OCI-LY1 (cell line): ENCODE measurements around the gene PCSK7.
"Not testable (repeated sequence)": the region's sequence is repeated elsewhere in the genome, so short reads cannot be mapped to it uniquely, and the experiment has no call there.

Source experiments
- EZH2 ChIP-seq: fragments of 200-600 bp; sonication (generic), shearing (Covaris generic); IDR thresholded peaks from 2 replicates; pipeline ENCODE4 v1.8.0; 2017; ENCODE audit warnings: borderline replicate concordance, mixed run types, mild to moderate bottlenecking, antibody characterized with exemption, low read length, moderate library complexity, mixed read lengths
- TF ChIP-seq, protein P1 (sequence below): fragments of 200-600 bp; sonication (generic), shearing (Covaris generic); IDR thresholded peaks from 2 replicates; pipeline ENCODE4 v1.5.1; 2017; ENCODE audit warnings: mild to moderate bottlenecking, antibody characterized with exemption, low read length, moderate library complexity, mixed read lengths

DNA sequence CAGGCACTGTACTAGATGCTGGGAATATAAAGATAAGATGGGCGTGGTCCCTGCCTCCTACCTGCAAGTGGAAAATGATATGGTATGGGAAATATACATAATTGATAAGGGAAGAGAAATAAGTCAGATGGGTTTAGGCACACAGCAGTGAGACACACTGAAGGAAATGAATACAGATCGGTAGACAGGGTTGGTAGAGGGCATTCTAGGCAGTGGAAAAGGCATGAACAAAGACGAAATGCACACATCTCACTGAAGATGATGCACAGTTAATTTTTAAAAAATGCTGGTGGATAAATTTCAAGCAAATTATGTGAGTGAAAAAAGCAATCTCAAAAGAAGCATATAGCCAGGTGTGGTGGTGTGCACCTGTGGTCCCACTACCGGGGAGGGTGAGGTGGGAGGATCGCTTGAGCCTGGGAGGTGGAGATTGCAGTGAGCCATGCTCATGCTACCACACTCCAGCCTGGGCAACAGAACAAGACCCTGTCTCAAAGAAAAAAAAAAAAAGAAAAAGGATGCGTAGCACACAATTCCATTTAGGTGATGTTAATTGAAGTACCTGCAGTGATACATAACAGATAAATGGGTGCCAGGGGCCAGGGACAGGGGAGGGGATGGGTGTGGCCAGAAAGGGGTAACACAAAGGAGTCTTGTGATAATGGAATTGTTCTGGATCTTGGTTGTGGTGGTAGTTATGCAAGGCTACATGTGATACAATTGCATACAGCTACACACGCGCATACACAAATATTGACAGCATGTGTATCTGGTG lies 22.3 kb downstream of the PCSK7 start:
- TF ChIP-seq, protein P1, sequence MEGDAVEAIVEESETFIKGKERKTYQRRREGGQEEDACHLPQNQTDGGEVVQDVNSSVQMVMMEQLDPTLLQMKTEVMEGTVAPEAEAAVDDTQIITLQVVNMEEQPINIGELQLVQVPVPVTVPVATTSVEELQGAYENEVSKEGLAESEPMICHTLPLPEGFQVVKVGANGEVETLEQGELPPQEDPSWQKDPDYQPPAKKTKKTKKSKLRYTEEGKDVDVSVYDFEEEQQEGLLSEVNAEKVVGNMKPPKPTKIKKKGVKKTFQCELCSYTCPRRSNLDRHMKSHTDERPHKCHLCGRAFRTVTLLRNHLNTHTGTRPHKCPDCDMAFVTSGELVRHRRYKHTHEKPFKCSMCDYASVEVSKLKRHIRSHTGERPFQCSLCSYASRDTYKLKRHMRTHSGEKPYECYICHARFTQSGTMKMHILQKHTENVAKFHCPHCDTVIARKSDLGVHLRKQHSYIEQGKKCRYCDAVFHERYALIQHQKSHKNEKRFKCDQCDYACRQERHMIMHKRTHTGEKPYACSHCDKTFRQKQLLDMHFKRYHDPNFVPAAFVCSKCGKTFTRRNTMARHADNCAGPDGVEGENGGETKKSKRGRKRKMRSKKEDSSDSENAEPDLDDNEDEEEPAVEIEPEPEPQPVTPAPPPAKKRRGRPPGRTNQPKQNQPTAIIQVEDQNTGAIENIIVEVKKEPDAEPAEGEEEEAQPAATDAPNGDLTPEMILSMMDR, result not testable (repeated sequence)
- TF ChIP-seq EZH2, result not testable (repeated sequence)
